Measurements from ENCODE around the gene LSMEM2. TPM values are rescaled to one million over a fixed set of nuclear protein-coding genes. Genes with fewer than 3 reads are reported as not detected.

The LSMEM2 gene
- total and polyA plus RNA-seq, 9 of the 15 experiments (the other 6 are each of a cell fraction or from before 2014, with no cell fraction given), result not detected

GRCh38 chr3:50303013-50303815 is 24.3 kb downstream of the LSMEM2 start, which contains the start of gene HYAL1 (continued):
- TF ChIP-seq SP1 (CRISPR knock-in tag; IDR thresholded peaks at IDR 0.05) (peak; percentile 64; the same call in 1 of the 2 replicates), FOXK2 (conservative IDR thresholded peaks at IDR 0.05 in 1 of 2, IDR thresholded peaks at IDR 0.05 in 1 of 2; ENCODE audit: low read depth in 2 of 2) (no peak), CAMTA2 (CRISPR knock-in tag; conservative IDR thresholded peaks at IDR 0.05) (no peak), GTF2E2 (tag; IDR thresholded peaks at IDR 0.05) (no peak), KDM4B (IDR thresholded peaks at IDR 0.05; ENCODE audit: borderline replicate concordance in 2 of 2, low read depth in 1 of 2) (no peak), CREBBP (IDR thresholded peaks at IDR 0.05; ENCODE audit: low read depth, low read length) (no peak), PHF8 (IDR thresholded peaks at IDR 0.05; ENCODE audit: borderline replicate concordance, low read length) (peak; percentile 63; the same call in 1 of the 2 replicates), ZNF146 (CRISPR knock-in tag; IDR thresholded peaks at IDR 0.05; ENCODE audit: unreplicated experiment) (no peak), HMG20A (CRISPR knock-in tag; conservative IDR thresholded peaks at IDR 0.05) (no peak), HES1 (IDR thresholded peaks at IDR 0.05; ENCODE audit: low read depth) (no peak), GTF2F1 (IDR thresholded peaks at IDR 0.05; ENCODE audit: low read depth, low read length) (peak; percentile 63; the same call in 1 of the 2 replicates), HDAC8 (tag; IDR thresholded peaks at IDR 0.05) (no peak), ETV6 (IDR thresholded peaks at IDR 0.05; ENCODE audit: borderline replicate concordance in 1 of 2, low read depth in 2 of 2, low read length in 1 of 2) (no peak), ETV6 (CRISPR knock-in tag; IDR thresholded peaks at IDR 0.05; ENCODE audit: borderline replicate concordance) (no peak), ELF1 (tag; IDR thresholded peaks at IDR 0.05) (no peak), HDAC2 (IDR thresholded peaks at IDR 0.05) (no peak), CHD2 (IDR thresholded peaks at IDR 0.05; ENCODE audit: low read depth, low read length) (no peak), TFAM (CRISPR knock-in tag; conservative IDR thresholded peaks at IDR 0.05) (no peak), FOXM1 (IDR thresholded peaks at IDR 0.05; ENCODE audit: low read depth) (no peak), FOXM1 (CRISPR knock-in tag; IDR thresholded peaks at IDR 0.05; ENCODE audit: low read depth) (no peak), KLF6 (CRISPR knock-in tag; IDR thresholded peaks at IDR 0.05; ENCODE audit: borderline replicate concordance) (no peak), TEAD1 (CRISPR knock-in tag; IDR thresholded peaks at IDR 0.05) (no peak), ZNF165 (CRISPR knock-in tag; IDR thresholded peaks at IDR 0.05; ENCODE audit: borderline replicate concordance) (no peak), MTA3 (IDR thresholded peaks at IDR 0.05; ENCODE audit: borderline replicate concordance) (peak; percentile 30; the same call in 1 of the 2 replicates), NBN (IDR thresholded peaks at IDR 0.05; ENCODE audit: low read depth) (no peak), POLR2A (conservative IDR thresholded peaks at IDR 0.05) (peak; percentile 76), POLR2AphosphoS2 (IDR thresholded peaks at IDR 0.05; ENCODE audit: low read length) (no peak), NFIC (IDR thresholded peaks at IDR 0.05) (0 out of 2 replicates have a peak, but pooled peaks have one; percentile 7), HMG20B (CRISPR knock-in tag; IDR thresholded peaks at IDR 0.05) (no peak), WHSC1 (IDR thresholded peaks at IDR 0.05; ENCODE audit: low read length) (no peak), ESRRA (IDR thresholded peaks at IDR 0.05; ENCODE audit: borderline replicate concordance, low read depth) (peak; percentile 85), CHCHD3 (CRISPR knock-in tag; IDR thresholded peaks at IDR 0.05) (no peak), ZNF766 (CRISPR knock-in tag; conservative IDR thresholded peaks at IDR 0.05) (no peak)
